Activated T-cell treated with anti-CD3 and anti-CD28 coated beads for 4 hours (primary cell): ENCODE measurements around the gene CCT5.

Experiments used
- DNase-seq: peaks from one replicate; pipeline ENCODE4 v3.0.0-alpha.2; 2020

Gene CCT5

DNA sequence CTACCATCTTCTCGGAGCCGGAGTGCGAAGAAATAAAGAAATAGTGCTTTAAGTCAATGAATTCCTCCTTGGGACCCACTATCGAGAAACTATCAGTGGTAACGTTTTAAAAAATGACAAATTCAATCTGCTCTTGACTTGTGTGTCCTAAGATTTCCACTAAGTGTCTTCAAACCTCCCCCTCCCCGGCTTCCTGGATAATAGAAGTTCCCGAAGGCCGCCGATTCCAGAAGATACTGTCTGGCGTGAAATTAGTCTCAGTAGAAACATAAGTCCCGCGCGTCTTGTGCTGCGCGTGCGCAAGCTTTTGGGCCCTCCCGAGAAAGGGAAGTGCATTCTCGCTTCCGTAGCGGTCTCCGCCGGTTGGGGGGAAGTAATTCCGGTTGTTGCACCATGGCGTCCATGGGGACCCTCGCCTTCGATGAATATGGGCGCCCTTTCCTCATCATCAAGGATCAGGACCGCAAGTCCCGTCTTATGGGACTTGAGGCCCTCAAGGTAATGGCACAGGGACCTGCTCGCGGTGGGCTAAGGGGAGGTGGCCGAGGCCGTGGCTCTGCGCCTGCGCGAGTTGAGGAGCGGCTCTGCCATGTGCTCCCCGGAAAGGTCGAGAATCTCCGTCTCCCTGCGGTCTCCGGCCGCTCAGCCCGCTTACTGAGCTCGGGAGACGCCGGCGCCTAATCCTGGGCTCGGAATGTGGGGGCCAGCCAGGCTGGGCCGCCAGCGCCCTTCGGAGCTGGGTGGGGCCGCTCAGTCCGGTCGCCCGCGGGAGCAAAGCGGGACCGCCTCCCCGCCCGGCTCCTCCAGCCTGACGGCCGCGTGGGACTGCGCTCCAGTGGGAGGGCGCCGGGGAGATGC lies at the start of gene CCT5:
TSS of gene CCT5 (plus strand) at position 333 of the 858 bp plus-strand sequence. CDS start at position 394, 61 bp downstream.
- peak; percentile 82 for DNase-seq

DNA sequence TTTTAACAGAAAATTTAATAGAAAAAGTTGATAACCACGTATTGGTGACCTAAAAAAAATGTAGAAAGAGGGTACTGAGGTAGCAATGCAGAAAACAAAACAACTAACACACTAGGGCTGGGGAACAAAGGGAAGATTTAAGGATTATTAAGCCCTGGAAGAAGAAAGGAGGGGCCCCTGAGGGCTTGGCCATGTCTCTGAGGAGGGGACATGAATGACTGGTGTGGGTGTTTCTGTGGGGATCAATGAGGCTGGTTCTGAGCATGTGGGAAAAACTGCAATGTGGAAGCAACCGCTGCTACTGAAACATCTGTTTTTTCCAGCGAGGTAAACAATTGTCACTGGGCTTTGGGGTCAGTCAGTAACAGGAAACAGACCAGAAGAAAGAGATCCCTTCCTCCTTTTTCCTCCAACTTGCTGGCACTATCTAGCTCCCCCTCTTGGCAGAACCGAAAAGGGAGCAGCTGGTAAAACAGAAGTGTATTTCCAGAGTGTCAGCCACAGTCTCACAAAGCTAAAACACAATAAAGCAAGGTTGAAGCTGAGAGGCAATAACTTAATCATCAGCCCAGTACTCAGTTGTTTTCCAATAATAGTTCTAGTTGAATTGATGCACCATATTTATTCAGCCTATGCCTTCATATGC lies 48.7 kb upstream of the CCT5 start:
- no peak for DNase-seq

DNA sequence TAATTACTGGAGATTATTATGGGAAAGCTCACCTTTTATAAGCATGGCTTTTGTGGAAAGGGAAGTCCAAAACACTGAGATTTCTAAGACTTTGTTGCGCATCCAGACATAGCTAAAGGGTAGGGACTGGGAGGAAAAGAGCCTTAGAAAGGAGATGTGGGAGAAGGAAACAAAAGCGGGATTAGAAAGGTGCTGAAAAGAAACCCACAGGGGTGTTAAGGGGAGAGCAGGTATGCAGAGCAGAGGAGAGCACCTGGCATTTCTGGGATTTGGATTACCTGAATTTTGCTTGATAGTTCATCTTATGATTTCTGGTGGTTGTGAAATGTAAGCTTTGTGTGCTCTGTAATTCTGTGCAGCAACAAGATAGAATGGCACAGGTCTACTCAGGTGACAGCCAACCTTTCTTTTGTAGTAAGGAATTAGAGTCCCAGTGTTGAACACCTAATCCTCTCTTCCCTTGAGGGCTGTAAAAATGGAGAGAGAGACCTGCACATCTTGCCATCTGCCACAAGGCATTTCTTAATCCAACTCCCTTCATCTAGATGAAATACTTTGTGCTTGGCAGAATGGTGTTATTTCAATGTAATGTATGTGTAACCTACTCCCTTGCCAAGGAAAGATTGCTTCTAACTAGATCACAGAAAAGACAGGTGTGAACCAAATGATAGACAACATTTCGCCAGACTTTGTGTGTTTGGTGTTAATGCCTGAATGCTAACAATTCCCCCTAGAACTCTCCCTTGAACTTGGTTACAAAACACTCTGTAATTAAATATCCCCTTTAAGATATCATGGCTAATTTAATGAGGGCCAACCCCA lies 47.8 kb upstream of the CCT5 start:
- no peak for DNase-seq

DNA sequence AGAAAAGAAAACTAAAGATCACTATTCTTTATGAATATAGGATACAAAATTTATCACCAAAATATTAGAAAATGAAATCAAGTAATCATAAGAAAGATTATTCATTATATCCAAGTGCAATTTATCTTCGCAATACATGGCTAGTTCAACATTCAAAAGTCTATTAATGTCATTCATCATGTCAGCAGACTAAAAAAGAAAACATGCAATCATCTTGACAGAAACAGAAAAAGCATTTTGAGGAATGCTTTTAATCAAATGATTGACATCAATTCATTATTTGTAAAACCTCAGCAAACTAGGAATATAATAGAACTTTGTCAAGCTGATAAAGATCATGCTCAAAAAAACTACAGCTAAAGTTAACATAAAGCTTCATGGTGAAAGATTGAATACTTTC lies 41.1 kb upstream of the CCT5 start:
- DNase-seq: no peak

DNA sequence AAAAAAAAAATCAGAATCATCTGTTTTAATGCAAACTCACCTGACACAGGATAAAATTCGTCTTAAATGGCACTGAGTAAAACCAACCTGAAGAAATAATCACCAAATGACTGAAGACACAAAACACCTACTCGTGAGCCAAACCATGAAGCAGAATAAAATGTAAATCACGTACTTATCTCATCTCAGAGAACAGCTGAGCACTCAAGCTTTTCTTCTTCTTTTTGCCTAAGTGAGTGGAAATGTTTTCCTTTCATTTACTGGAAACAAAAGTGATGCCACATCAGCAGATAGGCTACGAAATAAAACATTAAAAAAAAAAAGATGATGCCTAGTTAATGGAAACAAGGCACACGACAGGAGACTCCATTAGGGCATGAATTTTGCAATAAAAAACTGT lies 36.8 kb upstream of the CCT5 start:
- no peak for DNase-seq

DNA sequence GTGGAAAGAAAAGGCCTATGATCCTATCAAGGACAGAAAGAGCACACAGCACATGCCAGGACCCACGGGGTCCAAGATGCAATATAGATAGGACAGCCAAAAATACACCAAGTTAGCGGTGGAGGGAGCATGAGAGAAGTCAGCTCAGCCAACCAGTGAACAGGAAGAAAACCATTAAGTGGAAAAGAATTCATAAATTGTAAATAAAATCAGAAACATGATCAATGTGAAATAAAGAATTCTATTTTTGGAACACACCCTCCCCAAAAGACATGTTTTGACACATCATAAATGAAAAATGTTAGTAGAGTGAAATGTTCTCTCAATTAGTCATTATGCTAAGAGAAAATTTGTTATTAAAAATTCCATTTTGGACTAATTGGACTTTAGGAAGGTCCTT lies 36.0 kb upstream of the CCT5 start:
- no peak for DNase-seq

DNA sequence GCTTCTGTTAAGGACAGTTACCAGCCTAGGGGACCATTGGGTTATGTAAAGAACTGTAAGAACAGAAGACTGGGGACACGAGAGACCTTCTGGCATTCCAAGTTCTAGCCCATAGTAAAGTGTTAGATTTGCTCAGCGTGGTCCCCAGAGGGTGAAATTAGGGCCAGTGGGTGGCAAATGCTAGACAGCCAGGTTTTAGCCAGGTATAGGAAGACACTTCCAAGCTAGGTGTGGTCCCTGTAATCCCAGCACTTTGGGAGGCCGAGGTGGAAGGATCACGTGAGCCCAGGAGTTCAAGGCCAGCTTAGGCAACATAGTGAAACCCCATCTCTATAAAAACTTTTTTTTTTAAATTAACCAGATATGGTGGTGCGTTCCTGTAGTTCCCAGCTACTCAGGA lies 34.7 kb upstream of the CCT5 start:
- DNase-seq: no peak

DNA sequence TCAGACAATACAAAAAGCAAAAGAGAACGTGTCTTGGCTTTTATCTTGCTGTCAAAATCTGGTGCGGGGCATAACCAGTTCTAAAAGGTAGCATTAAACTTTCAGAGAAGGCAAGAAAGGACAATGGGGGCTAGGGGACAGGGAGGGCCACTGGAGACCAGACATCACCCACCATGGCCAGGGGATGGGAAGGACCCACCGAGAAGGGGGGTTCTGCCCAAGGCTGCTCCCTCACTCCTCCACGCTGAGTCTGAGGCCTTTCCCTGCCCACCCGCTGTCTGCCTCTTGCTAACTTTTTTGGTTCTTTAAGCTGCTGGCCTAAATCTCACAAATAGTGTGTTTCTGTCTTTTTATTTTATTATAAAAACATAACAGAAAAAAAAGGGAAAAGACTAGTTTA lies 34.0 kb upstream of the CCT5 start:
- no peak for DNase-seq

DNA sequence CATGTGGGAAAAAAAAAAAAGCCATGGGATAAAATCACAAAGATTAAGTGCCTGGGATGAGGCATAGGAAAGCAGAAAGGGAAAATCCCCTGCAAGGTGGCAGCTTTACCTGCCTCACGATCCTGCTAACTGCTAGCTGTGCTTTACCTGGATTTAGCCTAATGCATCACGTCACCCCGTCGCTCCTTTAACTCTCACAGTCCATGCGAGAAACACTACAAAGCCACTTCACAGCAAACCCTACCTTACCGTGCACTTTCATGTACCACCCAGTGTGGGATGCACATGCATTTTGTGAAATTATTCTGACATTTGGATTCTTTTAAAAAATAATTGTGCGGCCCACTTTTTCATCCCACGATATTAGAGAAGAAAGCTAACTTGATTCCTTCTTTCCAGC lies 31.4 kb upstream of the CCT5 start:
- no peak for DNase-seq

DNA sequence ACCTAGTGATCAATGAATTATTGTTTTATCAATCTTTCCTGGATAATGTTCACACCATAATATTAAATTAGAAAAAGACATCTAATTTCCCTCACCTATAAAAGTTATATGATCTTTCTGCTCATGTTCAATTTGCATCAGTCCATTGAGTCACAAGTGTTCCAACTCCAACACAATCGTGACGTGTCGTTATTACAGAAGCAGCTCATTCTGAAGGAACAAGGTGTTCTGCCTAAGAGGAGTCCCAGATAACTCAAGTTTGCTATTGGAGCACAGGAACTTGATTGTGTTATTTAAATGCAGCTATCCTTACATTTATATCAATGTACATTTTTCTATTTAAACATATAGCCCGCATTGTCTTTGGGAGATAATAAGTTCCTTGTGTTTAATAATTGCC lies 31.0 kb upstream of the CCT5 start:
- DNase-seq: no peak

DNA sequence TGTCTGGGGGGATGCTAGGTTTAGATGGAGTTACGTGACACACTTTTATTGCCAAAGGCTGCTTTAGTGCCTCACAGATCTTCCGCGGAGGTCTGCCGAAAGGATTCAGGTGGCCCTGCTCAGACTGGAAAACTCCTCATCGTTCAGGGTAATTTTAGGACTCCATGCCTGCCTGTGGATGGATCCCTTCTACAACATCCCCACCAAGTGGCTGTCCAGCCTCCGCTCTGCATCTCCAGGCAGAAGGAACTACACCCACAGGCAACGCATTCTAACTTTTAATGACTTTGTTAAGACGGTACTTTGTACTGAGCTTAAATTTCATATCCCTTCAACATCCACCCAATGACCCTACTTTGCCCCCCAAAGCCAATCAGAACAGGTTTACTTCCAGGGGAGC lies 29.8 kb upstream of the CCT5 start:
- no peak for DNase-seq

DNA sequence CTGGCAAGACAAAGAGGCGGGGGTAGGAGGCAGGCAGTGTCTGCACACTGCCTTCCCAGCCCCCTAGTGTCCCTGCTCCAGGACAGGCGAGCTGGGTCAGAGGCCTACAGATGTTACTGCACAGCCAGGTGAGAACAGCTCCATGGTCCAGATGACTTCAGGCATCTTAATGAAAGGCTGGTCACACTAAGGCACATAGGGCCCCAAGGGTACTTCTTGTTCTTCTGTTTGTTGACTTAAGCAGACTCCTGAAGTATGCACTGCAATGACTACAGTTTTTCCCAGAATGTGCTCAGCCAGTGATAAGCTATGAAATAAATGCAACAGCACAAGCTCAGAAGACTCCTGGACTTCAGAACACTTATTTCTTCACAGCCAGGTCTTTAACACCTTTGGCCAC lies 27.8 kb upstream of the CCT5 start:
- DNase-seq: no peak

DNA sequence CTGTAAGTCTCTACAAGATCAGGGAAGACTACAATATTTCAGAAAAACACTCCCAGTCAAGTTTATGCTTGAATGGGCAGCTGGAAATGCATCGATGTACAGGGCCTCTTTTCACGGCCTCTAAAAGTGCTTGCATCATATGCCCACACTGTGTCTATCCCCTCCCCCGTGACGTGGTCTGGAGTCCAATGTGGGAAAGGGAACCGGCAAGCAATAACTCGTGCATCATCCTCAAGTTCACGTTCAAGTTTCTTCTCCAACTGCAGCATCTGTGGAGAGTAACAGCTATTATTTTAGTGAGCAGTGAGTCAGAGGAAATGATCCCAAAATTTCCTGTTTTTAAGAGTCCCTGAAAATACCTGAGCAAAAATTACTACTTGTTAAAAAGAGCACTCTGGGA lies 22.7 kb upstream of the CCT5 start:
- DNase-seq: no peak

DNA sequence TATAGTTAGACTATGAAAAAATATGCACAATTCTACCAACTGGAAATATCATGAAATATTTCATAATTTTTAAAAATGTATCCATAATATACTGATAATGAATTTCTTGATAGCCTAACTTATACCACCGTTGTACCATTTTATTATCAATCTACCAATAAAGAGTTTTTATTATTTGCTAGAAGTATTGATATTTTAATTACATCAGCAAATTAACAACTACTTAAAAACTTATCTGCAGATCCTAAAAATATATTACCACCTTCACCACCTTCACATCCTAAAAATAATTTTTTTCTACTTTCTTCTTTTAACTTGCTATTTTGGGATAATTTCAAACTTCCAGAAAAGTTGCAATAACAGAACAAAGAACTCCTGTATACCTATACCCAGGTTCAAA lies 21.8 kb upstream of the CCT5 start:
- no peak for DNase-seq

DNA sequence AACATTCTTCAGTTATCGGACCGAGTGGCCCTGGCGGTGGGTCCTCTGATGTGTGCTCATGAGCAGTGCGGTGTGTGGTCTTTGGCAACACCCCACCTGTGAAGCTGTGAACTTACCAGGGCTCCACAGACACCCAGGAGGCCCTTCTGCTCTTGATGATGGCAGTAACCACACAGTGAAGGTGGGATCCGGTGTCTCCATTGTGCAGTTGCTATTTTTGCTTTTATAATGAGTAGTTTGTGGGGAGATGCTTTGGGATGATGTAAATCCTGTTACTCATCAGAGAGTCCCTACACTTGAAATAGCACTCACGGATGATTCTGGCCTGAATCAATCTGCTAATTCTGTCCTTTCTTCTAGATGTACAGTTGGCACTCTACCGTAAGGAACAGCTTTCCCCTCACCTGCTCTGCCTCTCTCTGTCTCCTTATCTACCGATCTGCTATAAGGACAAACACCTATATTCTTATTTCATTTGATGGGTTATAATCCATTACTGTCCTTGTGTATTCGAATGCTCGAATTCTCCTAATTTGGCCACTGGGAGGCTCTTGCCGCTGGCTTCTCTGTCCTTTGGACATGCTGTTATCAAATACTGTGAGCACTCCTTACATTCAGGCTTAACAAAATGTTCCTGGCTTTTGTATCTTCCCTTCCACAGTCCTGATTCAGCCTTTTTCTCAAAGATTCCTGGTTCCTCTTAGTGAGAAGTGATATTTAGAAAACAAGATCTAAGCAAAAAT lies 20.6 kb upstream of the CCT5 start:
- no peak for DNase-seq

DNA sequence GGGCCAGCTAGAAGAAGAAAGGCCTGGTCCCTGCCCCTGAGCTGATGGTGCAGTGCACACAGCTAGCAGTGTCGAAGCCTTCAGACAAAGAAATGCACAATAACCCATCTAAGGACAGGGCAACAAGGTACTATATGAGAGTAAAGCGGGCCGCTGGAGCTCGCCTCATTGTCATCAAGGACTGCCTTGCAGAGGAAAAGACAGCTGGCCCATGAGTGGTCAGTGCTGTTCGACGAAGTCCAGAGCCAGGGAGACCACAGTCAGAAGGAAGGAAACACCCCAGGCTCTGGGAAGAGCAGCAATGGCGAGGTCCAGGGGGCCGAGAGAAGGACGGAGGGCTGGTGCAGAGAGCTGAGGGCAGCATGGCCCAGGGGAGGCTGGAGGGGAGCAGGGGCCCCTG lies 17.7 kb upstream of the CCT5 start:
- DNase-seq: no peak

DNA sequence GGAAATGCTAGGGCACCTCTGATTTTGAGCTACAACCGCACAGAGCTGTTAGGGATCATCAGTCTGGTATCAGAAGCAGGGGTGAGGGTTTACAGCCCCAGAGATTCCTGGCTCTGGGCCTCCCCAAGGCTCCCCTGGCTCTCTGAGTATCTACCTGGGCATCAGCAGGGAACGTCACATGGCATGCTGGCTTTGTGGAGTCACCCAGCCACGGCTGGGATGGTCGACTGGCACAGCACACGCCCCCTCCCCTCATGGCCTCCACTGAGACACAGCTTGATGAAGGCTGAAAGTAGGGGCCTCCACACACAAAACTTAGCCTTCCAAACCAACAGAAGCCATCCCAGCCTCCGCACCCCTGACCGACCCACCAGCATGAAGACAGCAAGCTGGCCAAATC lies 17.1 kb upstream of the CCT5 start:
- DNase-seq: no peak

DNA sequence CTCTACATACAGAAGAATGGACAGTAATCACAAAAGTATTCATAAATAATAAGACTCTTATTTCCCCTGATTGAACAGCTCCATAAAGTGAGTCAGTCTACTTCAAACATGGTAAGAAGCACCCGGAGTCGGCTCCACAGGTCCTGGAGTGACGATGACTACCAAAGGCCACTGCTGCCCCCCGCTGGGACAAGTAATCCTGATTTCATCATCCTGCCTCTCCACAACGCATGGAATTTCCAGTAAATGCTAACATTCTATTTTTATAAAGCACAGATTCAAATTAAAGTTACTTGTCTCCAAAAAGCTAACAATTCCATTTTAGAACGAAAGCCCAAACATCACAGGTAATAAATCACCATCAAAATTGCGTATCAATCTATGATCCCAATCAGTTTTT lies 16.6 kb upstream of the CCT5 start:
- no peak for DNase-seq

DNA sequence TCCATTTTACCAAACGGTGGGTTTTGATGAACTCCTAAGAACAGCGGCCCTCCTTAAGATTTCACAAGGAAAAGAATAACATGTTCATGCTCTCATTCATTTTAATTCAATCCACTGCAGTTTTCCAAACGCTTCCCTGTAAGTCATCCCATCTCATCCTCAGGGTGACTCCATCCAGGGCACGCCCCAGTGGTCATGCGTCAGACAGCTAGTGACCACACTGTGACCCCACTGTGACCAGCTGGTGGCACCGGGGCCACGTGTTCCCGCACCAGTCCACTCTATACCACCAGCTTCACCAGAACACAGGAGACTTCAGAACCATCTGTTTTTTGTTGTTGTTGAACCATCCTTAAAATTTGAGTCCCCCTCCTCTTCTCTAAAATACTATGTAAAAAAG lies 14.7 kb upstream of the CCT5 start:
- no peak for DNase-seq

DNA sequence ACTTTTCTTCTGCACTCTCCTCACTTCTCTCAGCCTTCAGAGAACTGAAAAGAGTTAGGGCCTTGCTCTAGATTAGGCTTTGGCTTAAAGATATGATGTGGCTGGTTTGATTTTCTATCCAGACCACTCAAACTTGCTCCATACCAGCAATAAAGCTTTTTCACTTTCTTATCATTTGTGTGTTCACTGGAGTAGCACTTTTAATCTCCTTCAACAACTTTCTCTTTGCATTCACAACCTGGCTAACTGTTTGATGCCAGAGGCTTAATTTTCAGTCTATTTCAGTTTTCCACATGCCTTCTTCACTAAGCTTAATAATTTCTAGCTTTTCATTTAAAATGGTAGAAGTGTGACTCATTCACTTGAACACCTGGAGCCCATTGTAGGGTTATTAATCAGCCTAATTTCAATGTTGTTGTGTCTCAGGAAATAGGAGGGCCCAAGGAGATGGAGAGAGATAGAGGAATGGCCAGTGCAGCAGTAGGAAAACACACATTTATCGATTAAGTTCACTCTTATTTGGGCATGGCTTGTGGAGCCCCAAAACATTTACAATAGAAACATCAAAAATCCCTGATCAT lies 6.3 kb upstream of the CCT5 start:
- DNase-seq: no peak

DNA sequence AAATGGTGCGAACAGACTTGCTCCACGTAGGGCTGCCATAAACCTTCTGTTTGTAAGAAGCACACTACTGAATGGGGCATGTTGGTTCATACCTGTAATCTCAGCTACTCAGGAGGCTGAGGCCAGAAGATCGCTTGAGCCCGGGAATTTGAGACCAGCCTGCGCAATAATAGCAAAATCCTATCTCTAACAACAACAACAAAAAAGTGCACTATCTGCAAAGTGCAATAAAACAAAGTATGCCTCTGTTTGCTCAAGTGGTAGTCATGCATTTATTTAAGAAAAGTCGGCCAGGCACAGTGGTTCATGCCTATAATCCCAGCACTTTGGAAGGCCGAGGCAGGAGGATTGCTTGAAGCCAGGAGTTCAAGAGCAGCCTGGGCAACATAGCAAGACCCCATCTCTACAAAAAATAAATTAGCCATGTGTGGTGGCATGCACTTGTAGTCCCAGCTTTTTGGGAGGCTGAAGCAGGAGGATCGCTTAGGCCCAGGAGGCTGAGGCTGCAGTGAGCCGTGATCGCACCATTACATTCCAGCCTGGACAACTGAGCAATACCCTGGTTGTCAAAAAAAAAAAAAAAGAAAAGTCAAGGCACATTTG lies 5.6 kb upstream of the CCT5 start:
- DNase-seq: no peak

DNA sequence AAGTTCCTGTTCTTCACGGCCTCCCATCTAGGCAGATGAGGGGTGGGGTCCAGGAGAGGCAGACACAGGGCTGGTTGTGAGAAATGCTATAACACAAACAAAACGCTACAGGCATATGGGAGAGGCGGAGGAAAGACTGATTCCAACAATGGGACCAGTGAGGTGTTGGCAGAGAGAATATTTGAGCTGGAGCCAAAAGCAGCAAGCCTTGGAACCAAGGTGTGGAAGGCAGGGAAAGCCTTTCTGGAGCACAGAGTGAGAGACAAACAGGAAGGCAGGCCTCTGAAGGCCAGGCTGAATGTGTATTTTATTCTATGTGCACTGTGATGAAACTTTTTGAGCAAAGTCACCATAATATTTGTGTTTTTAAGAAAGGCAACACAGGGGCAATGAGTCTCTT lies 3.3 kb upstream of the CCT5 start:
- DNase-seq: no peak
